Measurements from ENCODE around the gene ZMIZ2.
A peak's percentile ranks its signal among the peaks of the same experiment; 100 is the strongest.
"Not testable (repeated sequence)": the region's sequence is repeated elsewhere in the genome, so short reads cannot be mapped to it uniquely, and the experiment has no call there.

ZMIZ2 gene, protein sequence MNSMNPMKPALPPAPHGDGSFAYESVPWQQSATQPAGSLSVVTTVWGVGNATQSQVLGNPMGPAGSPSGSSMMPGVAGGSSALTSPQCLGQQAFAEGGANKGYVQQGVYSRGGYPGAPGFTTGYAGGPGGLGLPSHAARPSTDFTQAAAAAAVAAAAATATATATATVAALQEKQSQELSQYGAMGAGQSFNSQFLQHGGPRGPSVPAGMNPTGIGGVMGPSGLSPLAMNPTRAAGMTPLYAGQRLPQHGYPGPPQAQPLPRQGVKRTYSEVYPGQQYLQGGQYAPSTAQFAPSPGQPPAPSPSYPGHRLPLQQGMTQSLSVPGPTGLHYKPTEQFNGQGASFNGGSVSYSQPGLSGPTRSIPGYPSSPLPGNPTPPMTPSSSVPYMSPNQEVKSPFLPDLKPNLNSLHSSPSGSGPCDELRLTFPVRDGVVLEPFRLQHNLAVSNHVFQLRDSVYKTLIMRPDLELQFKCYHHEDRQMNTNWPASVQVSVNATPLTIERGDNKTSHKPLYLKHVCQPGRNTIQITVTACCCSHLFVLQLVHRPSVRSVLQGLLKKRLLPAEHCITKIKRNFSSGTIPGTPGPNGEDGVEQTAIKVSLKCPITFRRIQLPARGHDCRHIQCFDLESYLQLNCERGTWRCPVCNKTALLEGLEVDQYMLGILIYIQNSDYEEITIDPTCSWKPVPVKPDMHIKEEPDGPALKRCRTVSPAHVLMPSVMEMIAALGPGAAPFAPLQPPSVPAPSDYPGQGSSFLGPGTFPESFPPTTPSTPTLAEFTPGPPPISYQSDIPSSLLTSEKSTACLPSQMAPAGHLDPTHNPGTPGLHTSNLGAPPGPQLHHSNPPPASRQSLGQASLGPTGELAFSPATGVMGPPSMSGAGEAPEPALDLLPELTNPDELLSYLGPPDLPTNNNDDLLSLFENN

DNA sequence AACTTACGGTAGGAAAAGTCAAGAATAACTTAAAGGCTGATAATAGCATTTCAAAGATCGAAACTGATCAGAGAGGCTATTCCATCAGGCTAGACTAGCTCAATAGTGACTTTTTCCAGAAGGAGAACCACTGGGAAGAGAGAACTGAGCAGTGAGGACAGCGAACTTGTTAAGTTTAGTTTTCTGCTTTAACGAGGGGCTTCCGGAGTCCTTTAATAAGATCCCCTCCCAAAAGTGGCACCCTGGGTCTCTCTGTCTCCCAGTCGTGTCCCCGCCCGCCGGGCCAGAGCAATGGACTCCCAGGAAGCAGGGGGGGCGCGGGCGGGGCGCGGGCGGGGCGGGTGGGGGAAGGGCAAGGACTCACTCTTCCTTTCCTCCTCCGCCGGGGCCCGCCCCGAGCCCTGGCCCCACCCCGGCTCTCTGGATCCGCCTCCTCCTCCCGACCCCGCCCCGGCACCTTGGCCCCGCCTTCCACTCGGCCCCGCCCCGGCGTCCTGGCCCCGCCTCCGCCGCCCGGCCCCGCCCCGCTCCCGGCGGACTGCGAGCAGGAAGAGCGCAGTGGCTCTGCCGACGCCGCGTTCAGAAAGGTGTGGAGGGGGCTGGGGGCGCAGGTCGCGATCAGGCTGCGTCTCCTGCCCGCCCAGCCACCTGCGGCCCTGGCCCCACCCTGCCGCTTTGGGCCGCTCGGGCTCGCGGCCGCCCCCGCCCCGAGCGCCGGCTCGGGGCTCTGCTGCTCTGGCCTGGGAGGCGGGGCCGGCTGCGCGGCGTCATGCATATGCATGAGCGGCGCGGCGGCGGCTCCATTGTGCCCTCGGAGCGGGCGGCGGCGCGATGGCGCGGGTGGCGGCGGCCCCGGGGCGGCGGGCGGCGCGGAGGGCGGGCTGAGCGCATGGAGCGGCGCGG lies at the start of gene ZMIZ2:
ZMIZ2 (plus strand) TSS at position 803 of the 903 bp plus-strand sequence. CDS start 7,403 bp downstream, outside the sequence.
- peak; percentile 86 to 93 for DNase-seq

DNA sequence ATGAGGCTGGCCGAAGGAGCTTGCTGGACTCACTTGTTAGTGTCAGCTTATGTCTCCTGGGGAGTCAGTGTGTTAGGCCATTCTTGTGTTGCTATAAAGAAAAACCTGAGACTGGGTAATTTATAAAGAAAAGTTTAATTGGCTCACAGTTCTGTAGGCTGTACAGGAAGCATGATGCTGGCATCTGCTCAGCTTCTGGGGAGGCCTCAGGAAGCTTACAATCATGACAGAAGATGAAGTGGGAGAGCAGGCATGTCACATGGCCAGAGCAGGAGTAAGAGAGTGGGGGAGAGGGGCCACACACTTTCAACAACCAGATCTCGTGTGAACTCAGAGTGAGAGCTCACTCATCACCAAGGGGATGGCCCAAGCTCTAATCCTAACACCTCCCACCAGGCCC lies 49.0 kb upstream of the ZMIZ2 start:
- DNase-seq = not testable (repeated sequence)

- DNase-seq = no peak
These were observed 48.3 kb upstream of the ZMIZ2 start for GRCh38 chr7:44700322-44700721.

DNA sequence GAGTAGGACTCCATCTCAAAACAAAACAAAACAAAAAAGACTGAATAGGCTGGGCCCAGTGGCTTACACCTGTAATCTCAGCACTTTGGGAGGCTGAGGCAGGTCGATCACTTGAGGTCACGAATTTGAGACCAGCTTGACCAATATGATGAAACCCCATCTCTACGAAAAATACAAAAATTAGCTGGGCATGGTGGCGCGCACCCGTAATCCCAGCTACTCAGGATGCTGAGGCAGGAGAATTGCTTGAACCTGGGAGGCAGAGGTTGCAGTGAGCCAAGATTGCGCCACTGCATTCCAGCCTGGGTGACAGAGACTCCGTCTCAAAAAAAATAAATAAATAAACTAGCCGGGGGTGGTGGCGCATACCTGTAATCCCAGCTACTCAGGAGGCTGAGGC lies 45.3 kb upstream of the ZMIZ2 start:
- DNase-seq = not testable (repeated sequence)

- no peak for DNase-seq
These were observed 44.7 kb upstream of the ZMIZ2 start for GRCh38 chr7:44703921-44704320.

GRCh38 chr7:44705434-44705833 lies 43.2 kb upstream of the ZMIZ2 start:
- DNase-seq = no peak

GRCh38 chr7:44706788-44707557 lies 41.7 kb upstream of the ZMIZ2 start:
- DNase-seq = no peak

GRCh38 chr7:44707558-44708230 lies 41.0 kb upstream of the ZMIZ2 start:
- DNase-seq = no peak

DNA sequence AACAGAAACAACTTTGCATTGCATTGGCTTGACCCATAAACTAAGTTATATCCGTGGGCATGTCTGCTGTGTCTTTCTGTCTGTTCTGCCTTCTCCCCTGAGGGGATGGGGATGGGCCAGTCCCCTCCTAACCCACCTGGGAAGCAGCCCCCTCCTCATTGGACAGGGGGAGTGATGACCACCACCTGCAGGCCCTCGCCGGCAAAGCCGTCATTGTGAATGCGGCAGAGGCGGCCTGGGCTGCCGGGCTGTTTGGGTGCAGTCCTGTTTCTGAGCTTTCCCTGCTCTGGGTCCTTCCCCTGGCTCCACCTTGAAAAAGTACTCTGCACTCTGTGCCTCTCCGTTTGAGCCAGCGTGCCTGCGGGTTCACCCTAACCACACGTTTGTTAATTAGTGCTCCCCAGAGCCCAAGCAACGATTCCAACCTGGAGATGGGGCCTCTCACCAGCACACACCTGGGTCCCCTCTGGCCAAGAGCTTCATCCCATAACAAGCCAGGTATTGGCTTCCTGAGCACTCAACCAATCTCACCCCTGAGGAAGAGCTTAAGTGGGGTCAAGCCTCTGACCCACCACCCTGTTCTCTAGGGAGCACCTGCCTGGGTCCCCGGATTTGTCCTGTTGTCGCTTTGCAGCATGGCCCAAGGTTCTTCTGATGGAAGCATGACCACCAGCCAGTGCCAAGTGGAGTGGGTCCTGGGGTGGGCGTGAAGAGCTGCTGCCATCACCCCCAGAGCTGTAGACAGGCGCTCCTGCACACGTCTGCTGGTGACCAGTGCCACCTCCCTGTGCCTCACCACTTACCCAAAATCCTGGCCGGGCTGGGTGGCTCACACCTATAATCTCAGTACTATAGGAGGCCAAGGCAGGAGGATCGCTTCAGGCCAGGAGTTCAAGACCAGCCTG lies 39.4 kb upstream of the ZMIZ2 start:
- DNase-seq = no peak

GRCh38 chr7:44709945-44710596 lies 38.6 kb upstream of the ZMIZ2 start:
- no peak for DNase-seq

DNA sequence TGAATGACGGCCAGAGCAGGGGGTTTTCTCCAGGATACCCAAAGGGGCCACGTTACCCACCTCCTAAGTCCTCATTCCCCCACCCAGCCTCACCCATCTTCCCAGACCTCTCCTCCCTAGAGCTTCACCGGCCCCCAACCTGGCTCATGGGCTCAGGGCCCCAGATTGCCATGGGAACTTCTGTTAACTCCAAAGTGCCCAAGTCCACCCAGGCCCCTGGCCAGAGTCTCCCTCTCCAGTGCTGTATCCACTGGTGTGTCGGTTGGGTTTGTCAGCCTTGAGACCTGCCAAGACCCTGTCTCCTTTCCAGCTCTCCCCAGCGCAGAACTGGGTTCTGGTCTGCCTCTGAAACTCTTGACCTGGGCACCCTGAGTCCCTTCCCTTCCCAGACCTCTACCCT lies 37.1 kb upstream of the ZMIZ2 start:
- no peak for DNase-seq

DNA sequence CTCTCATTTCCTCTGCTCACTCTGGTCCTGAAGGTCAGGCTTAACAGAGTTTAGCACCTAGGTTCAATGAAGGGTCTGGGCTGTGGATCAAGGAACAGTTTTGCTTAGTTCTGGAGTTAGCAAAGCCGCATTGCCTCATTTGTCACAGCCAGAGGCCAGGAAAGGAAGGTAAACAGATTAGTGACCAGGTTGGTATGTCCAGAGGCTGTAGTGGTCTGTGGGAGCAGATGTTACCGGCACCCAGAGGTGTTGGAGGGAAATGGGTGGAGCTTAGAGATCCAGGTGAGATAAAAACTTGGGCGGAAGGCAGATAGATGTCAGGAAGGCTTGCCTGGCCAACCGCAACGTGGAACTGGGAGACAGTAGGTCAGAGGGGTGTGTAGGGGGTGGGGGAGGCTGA lies 36.6 kb upstream of the ZMIZ2 start:
- no peak for DNase-seq

DNA sequence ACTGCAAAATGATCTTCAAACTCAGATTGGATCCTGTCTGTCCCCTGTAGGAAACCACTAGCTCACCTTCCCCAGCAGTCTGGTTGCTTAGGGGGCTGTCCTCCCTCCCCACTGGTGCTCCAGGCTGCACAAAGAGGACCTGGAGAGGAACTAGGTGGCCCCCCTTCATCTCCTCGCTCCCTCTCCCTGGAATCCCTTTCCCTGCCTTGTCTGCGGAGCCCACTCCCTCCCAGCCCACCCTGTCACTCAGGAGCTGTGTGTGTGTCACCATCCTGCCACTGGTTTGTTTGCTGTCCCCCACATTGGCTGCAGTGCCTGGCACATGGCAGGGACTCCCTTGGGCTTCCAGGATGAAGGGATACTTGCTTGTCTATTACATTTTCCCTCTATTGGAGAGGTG lies 35.5 kb upstream of the ZMIZ2 start:
- no peak for DNase-seq

DNA sequence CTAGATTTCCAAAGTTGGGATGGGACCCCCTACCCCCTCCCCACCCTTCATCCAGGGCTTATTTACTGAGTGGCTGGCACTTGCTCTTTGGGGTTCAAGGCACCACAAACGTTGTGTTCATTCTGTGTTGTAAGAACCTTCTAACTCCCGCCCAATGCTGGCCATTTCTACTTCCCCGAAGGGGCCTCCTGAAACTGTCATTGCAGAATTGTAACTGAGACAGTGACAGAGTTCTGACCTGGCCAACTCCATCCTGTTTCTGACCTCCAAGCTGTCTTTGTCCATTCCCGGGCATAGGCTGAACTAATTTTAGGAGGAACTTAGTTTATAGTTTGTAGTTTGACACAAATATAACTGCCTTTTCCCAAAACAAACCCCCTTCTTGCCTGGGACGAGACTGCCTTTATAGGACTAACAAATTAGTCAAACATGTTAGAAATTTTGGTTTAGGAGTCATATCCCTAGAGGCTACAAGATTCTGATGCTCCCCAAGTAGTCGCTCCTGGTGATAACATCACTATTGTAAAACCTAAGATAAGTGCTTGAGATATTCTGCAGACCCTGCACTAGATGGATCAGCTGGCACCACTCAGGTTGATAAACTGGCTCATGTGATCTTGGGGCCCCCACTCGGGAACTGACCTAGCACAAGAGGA lies 34.8 kb upstream of the ZMIZ2 start:
- no peak for DNase-seq

DNA sequence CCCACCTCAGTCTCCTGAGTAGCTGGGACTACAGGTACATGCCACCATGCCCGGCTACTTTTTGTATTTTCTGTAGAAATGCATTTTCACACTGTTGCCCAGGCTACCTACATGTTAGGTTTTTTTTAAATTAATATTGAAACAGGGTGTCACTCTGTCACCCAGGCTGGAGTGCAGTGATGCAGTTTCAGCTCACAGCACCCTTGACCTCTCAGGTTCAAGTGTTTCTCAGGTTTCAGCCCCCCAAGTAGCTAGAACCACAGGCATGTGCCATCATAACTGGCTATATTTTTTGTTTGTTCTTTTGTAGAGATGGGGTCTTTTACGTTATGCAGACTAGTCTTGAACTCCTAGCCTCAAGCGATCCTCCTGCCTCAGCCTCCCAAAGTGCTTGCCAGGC lies 32.4 kb upstream of the ZMIZ2 start:
- DNase-seq = no peak

DNA sequence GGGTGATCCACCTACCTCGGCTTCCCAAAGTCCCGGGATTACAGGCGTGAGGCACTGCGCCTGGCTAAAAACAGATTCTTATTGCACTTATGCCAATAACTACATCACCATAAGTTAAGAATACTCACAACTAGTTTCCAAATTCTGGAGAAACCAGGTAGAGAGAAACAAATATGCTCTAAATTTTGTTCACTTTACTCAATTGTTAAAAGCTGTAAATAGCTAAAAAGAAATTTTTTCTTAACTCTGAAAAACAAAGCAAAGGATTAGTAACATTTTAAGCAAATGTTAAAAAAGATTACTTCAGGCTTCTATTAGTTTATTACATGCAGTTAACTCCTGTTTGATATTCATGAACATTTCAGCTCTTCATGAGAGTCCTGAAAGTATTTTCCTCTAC lies 28.3 kb upstream of the ZMIZ2 start:
- DNase-seq = no peak

- DNase-seq = no peak
These were observed 24.4 kb upstream of the ZMIZ2 start for GRCh38 chr7:44724276-44724675.

DNA sequence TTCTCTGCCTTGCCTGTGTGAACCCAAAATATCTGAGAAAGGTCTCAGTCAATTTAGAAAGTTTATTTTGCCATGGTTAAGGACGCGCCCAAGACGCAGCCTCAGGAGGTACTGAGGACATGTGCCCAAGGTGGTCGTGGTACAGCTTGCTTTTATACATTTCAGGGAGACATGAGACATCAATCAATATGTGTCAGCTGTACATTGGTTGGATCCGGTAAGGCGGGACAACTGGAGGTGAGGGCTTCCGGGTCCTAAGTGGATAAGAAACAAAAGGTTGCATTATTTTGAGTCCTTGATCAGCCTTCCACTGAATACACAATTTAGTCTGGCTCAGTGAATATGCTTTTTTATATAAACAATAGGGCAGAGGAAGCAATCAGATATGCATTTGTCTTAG lies 22.4 kb upstream of the ZMIZ2 start:
- not testable (repeated sequence) for DNase-seq
